C4-2B (cell line): ENCODE measurements around the gene HOXB5.

Experiments
- H3K27ac ChIP-seq: fragments of 450-650 bp; 2 replicates; pipeline ENCODE4 v1.5.1; 2017
- ZFX ChIP-seq: fragments of 450-650 bp; IDR thresholded peaks from 2 replicates; pipeline ENCODE4 v1.6.1; 2017
- TF ChIP-seq, protein P1 (sequence below): fragments of 450-650 bp; conservative IDR thresholded peaks from 2 replicates; pipeline ENCODE4 v1.5.1; 2017; ENCODE audit warnings: mild to moderate bottlenecking

Gene HOXB5

GRCh38 chr17:48639136-48639535 lies 45.6 kb upstream of the HOXB5 start:
- H3K27ac ChIP-seq: no peak overlapping the region
- TF ChIP-seq ZFX: no peak
- TF ChIP-seq, protein P1, sequence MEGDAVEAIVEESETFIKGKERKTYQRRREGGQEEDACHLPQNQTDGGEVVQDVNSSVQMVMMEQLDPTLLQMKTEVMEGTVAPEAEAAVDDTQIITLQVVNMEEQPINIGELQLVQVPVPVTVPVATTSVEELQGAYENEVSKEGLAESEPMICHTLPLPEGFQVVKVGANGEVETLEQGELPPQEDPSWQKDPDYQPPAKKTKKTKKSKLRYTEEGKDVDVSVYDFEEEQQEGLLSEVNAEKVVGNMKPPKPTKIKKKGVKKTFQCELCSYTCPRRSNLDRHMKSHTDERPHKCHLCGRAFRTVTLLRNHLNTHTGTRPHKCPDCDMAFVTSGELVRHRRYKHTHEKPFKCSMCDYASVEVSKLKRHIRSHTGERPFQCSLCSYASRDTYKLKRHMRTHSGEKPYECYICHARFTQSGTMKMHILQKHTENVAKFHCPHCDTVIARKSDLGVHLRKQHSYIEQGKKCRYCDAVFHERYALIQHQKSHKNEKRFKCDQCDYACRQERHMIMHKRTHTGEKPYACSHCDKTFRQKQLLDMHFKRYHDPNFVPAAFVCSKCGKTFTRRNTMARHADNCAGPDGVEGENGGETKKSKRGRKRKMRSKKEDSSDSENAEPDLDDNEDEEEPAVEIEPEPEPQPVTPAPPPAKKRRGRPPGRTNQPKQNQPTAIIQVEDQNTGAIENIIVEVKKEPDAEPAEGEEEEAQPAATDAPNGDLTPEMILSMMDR: no peak

DNA sequence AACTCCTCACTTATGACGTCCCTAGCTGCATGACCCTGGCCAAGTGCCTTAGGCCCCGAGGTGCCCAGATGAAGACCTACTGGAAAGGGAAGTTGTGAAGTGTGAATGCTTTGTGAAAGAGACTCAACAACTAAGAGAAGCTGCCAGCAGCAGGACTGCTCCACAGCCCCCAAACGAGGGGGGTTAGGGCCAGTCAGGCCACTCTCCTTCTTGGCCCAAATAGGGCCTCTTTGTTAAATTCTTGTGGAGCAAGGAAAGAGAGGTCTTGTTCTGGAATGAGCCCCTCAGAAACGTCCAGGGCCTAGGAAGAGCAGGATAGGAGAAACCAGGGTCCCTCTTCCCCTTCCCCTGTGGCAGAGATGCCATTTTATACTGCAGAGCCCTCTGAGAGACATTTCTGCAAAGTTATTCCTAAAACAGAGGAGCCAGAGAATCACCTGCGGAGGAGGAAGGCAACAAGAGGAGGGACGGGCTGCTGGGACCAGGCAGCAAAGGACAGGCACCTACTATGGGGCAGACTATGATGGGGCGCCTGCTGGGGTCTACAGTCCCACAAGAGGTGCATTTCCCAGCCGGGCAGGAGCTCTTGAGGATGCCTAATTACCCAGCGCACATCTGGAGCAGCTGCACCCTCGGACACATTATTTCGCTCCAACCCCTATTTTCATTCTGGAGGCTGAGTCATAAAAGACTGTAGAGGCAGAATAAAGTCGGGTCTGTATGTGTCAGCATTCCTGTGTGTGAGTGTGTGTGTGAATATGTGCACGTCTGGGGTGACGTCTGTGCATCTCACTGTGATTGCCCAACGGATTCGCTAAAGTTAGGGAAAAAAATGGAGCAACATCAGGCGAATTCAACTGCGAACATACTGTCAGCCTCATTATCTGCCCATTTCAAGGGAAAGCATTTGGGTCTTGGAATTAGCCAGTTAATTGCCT lies 44.0 kb upstream of the HOXB5 start:
- H3K27ac ChIP-seq: no peak overlapping the region
- TF ChIP-seq, protein P1: no peak
- TF ChIP-seq ZFX: no peak

- no peak for TF ChIP-seq ZFX
- TF ChIP-seq, protein P1: peak; percentile 99
- no peak overlapping the region for H3K27ac ChIP-seq
Observed at GRCh38 chr17:48636177-48637018, 42.8 kb upstream of the HOXB5 start.

DNA sequence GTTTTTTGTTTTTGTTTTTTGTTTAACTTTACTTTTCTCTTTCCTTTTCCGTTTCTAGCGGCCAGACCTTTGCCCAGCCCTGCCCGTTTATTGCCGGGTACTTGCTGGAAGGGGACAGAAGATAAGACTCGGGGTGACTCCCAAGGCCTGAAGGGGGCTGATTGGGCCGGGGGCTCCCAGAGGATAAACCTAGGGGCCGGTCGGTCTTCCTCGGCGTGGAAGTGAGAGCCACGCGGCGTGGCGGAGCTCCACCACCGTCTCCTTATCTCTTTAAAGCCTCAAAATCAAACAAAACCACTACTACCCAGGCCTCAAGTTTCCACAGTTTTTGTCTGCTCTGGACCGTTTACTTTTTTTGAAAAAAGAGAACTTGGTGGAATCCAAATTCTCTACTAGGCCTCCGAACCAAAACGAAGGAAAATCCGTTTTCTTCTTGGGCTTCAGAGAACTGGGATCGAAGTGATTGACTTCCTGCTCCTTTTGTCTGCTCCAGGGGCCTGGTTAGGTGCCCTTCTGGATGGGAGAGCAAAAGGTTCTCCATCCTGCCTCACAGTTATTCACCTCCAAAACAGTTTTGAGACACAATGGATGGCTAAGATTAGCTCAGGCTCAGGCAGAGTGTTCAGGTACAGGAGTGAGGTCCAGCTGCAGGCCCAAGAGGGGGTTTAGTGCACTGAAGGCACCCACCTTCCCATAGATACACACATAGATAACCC lies 41.1 kb upstream of the HOXB5 start:
- H3K27ac ChIP-seq: no peak overlapping the region
- TF ChIP-seq ZFX: no peak
- TF ChIP-seq, protein P1: no peak

GRCh38 chr17:48633266-48633677 lies 39.7 kb upstream of the HOXB5 start:
- no peak overlapping the region for H3K27ac ChIP-seq
- TF ChIP-seq, protein P1: no peak
- TF ChIP-seq ZFX: no peak

GRCh38 chr17:48632579-48633265 lies 39.1 kb upstream of the HOXB5 start:
- TF ChIP-seq, protein P1: no peak
- no peak for TF ChIP-seq ZFX

More at GRCh38 chr17:48632579-48633265, 39.1 kb upstream of the HOXB5 start:
- H3K27ac ChIP-seq: no peak overlapping the region
